K562 (cell line): ENCODE results near the gene BSPRY. TPM values are rescaled to one million over a fixed set of nuclear protein-coding genes. Genes with fewer than 3 reads are reported as not detected.

Experiments
- BRD9 ChIP-seq: fragments of 450-650 bp; IDR thresholded peaks from 2 replicates; pipeline ENCODE4 v1.6.1; 2018; ENCODE audit warnings: low read depth; ENCODE audit not compliant: partially characterized antibody
- CBX8 ChIP-seq: fragments of 200-600 bp; sonication (generic); IDR thresholded peaks from 2 replicates; pipeline ENCODE4 v1.6.1; 2012; ENCODE audit warnings: borderline replicate concordance, mixed run types, low read depth, mild to moderate bottlenecking, moderate library complexity, mixed read lengths, low read length, control low read depth, inconsistent platforms; ENCODE audit not compliant: poor library complexity, severe bottlenecking; ENCODE audit errors: extremely low read depth
- JUN ChIP-seq, 2 experiments: sonication (generic) in 1 of 2; formaldehyde crosslinking in 1 of 2; IDR thresholded peaks; 2 replicates each; pipeline versions ENCODE4 v1.6.1 to v1.8.0; 2012 to 2022; ENCODE audit warnings: borderline replicate concordance in 2 of 2, mild to moderate bottlenecking in 2 of 2, improper control_type of control experiment in 1 of 2, low read depth in 1 of 2, low read length in 1 of 2, missing genetic modification reagents in 1 of 2
- JUND ChIP-seq, 2 experiments: IDR thresholded peaks; 2 replicates in 1 of 2; 3 replicates in 1 of 2; pipeline ENCODE4 v1.6.1; 2011; ENCODE audit warnings: borderline replicate concordance in 2 of 2, low read depth in 2 of 2, low read length in 2 of 2, improper control_type of control experiment in 1 of 2, missing biosample characterization in 1 of 2, missing genetic modification characterization in 1 of 2, missing genetic modification reagents in 1 of 2
- KLF1 ChIP-seq: fragments of 450-650 bp; IDR thresholded peaks from 2 replicates; pipeline ENCODE4 v1.6.1; 2016; ENCODE audit warnings: missing genetic modification characterization, missing compliant biosample characterization
- POLR2AphosphoS5 ChIP-seq: IDR thresholded peaks from 2 replicates; pipeline ENCODE4 v1.6.1; 2011; ENCODE audit warnings: mild to moderate bottlenecking, low read depth, low read length, moderate library complexity; ENCODE audit not compliant: control insufficient read depth, insufficient read depth
- SMARCE1 ChIP-seq: fragments of 450-650 bp; IDR thresholded peaks from 2 replicates; pipeline ENCODE4 v1.7.1; 2016; ENCODE audit warnings: mild to moderate bottlenecking
- ZBTB5 ChIP-seq: fragments of 450-650 bp; IDR thresholded peaks from 2 replicates; pipeline ENCODE4 v1.6.1; 2017; ENCODE audit warnings: antibody characterized with exemption
- ZNF146 ChIP-seq: IDR thresholded peaks from one replicate; pipeline ENCODE4 v1.6.1; 2018; ENCODE audit warnings: missing compliant biosample characterization; ENCODE audit not compliant: unreplicated experiment
- ZNF239 ChIP-seq: fragments of 250-450 bp; sonication (Bioruptor Pico); IDR thresholded peaks from 2 replicates; pipeline ENCODE4 v1.4.0; 2020; ENCODE audit warnings: mild to moderate bottlenecking
- ZNF551 ChIP-seq: fragments of 250-450 bp; sonication (Bioruptor Pico); IDR thresholded peaks from 2 replicates; pipeline ENCODE4 v1.5.0; 2021; ENCODE audit warnings: mild to moderate bottlenecking, moderate library complexity
- ZNF586 ChIP-seq: fragments of 450-650 bp; formaldehyde crosslinking; conservative IDR thresholded peaks from 2 replicates; pipeline ENCODE4 v1.4.0; 2020; ENCODE audit warnings: mild to moderate bottlenecking, moderate library complexity
- polyA plus RNA-seq, 8 experiments: library from polyadenylated mRNA; depleted of rRNA in 4 of 8; stranded (reverse) in 5 of 8; unstranded in 3 of 8; fragments of >200 nt; fragmentation: Nextera tagmentation in 2 of 8; fragmentation: Illumina TruSeq in 1 of 8; extraction: Ambion mirVana in 2 of 8; extraction: Trizol in 1 of 8; gene quantifications; 2 replicates each; pipeline versions ENCODE4 v1.2.1 to v1.2.3, GENCODE V29; 2011 to 2014; ENCODE audit warnings: inconsistent platforms in 1 of 8, missing spikeins in 1 of 8
- total RNA-seq, 7 experiments: library from RNA; depleted of rRNA in 6 of 7; stranded (reverse); fragments of >200 nt in 6 of 7; fragmentation: Illumina TruSeq in 2 of 7; extraction: Trizol in 2 of 7; gene quantifications; 2 replicates each; pipeline versions ENCODE4 v1.2.1 to v1.2.3, GENCODE V29; 2011 to 2021; ENCODE audit warnings: low replicate concordance in 1 of 7
- TF ChIP-seq, protein P1 (sequence below): fragments of 250-450 bp; sonication (Bioruptor Pico); IDR thresholded peaks from 2 replicates; pipeline ENCODE4 v1.4.0; 2020
- TF ChIP-seq, protein P2 (sequence below): fragments of 250-450 bp; sonication (Bioruptor Pico); IDR thresholded peaks from 2 replicates; pipeline ENCODE4 v1.5.0; 2021; ENCODE audit warnings: mild to moderate bottlenecking, moderate library complexity

The BSPRY gene
- total and polyA plus RNA-seq, 9 of the 15 experiments (the other 6 are each of a cell fraction or from before 2014, with no cell fraction given): 0.07 to 0.67 (median 0.18) TPM

- TF ChIP-seq, protein P1, sequence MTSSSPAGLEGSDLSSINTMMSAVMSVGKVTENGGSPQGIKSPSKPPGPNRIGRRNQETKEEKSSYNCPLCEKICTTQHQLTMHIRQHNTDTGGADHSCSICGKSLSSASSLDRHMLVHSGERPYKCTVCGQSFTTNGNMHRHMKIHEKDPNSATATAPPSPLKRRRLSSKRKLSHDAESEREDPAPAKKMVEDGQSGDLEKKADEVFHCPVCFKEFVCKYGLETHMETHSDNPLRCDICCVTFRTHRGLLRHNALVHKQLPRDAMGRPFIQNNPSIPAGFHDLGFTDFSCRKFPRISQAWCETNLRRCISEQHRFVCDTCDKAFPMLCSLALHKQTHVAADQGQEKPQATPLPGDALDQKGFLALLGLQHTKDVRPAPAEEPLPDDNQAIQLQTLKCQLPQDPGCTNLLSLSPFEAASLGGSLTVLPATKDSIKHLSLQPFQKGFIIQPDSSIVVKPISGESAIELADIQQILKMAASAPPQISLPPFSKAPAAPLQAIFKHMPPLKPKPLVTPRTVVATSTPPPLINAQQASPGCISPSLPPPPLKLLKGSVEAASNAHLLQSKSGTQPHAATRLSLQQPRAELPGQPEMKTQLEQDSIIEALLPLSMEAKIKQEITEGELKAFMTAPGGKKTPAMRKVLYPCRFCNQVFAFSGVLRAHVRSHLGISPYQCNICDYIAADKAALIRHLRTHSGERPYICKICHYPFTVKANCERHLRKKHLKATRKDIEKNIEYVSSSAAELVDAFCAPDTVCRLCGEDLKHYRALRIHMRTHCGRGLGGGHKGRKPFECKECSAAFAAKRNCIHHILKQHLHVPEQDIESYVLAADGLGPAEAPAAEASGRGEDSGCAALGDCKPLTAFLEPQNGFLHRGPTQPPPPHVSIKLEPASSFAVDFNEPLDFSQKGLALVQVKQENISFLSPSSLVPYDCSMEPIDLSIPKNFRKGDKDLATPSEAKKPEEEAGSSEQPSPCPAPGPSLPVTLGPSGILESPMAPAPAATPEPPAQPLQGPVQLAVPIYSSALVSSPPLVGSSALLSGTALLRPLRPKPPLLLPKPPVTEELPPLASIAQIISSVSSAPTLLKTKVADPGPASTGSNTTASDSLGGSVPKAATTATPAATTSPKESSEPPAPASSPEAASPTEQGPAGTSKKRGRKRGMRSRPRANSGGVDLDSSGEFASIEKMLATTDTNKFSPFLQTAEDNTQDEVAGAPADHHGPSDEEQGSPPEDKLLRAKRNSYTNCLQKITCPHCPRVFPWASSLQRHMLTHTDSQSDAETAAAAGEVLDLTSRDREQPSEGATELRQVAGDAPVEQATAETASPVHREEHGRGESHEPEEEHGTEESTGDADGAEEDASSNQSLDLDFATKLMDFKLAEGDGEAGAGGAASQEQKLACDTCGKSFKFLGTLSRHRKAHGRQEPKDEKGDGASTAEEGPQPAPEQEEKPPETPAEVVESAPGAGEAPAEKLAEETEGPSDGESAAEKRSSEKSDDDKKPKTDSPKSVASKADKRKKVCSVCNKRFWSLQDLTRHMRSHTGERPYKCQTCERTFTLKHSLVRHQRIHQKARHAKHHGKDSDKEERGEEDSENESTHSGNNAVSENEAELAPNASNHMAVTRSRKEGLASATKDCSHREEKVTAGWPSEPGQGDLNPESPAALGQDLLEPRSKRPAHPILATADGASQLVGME: peak; percentile 82; the same call in 1 of the 2 replicates
- TF ChIP-seq JUND (IDR thresholded peaks at IDR 0.05; ENCODE audit: borderline replicate concordance, low read depth, low read length) (peak; percentile 76; the same call in 1 of the 2 replicates), JUND (tag; IDR thresholded peaks at IDR 0.05; ENCODE audit: borderline replicate concordance, low read depth, low read length) (no peak; the same call in 2 of the 3 replicates), ZBTB5 (no peak), CBX8 (no peak), ZNF586 (CRISPR knock-in tag) (no peak), ZNF551 (CRISPR knock-in tag) (no peak), KLF1 (no peak), ZNF239 (CRISPR knock-in tag) (peak; percentile 28; the same call in 1 of the 2 replicates), SMARCE1 (no peak), POLR2AphosphoS5 (peak; percentile 58; the same call in 1 of the 2 replicates), BRD9 (no peak), ZNF146 (no peak), JUN (IDR thresholded peaks at IDR 0.05; ENCODE audit: borderline replicate concordance, low read depth, low read length) (0 out of 2 replicates have a peak, but pooled peaks have one; percentile 64), JUN (CRISPR knock-in tag; IDR thresholded peaks at IDR 0.05; ENCODE audit: borderline replicate concordance) (no peak)
- TF ChIP-seq, protein P2, sequence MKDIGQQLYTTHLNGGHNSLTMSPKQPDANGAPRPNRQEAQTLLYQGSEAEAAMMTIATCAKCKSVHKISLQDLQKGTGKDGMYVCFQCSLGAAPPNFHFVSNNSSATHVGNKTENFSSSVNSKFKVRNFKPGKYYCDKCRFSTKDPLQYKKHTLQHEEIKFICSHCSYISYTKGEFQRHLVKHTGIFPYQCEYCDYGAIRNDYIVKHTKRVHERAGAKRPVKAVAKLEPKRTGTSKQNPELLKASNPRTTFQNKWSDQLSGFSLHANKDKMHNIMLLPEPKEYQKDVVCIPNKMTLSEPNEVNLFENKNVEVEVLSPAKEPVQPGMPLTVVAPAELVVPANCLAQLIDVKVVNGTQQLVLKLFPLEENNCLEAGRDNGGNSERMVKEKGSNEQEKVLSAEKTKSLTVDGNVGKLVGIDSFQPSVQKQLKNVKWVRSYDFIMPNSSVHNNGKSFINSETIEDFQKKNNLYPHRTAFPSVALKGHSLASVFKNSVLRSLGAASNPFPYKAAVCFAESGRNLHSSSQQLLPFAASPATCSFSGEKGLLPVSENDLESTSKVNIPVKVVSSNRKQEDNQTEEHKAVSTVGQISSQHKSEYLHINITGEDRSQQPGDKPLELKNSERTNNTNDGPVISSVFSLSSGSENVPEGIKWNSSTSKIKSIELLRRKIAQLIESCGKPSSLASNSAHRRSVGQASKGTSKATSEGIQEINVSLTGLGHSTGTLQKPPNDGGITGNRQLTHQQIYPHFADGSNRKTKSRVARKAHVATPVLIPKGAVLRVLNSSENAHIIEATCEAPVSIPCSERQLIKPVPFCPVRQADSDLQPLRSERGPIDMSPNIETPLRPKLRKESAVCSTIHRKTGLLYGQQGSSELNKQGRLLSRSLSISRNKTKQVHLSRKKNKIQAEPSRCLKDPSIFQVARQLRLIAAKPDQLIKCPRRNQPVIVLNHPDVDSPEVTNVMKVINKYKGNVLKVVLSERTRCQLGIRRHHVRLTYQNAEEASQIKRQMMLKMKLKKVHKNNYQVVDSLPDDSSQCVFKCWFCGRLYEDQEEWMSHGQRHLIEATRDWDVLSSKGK (CRISPR knock-in tag): no peak
Observed at GRCh38 chr9:113340011-113340699, 9.2 kb upstream of the BSPRY start, which contains the start of gene WDR31 (continued).
